KMS-11 (cell line): Measurements from ENCODE around the gene DERL2.

Experiments
- H2AFZ ChIP-seq: fragments of 200-600 bp; sonication (generic); 2 replicates; pipeline ENCODE4 v1.6.1; 2016; ENCODE audit warnings: antibody characterized with exemption, mixed run types, low read depth
- H3K27ac ChIP-seq: fragments of 200-600 bp; sonication (generic); 2 replicates; pipeline ENCODE4 v1.6.1; 2016; ENCODE audit warnings: mild to moderate bottlenecking, mixed run types
- H3K27me3 ChIP-seq: fragments of 200-600 bp; sonication (generic); 2 replicates; pipeline ENCODE4 v1.6.1; 2017; ENCODE audit warnings: mild to moderate bottlenecking, low read depth, mixed run types, moderate library complexity; ENCODE audit not compliant: insufficient read depth
- H3K36me3 ChIP-seq: fragments of 200-600 bp; sonication (generic); 2 replicates; pipeline ENCODE4 v1.6.1; 2017; ENCODE audit warnings: mild to moderate bottlenecking, mixed run types; ENCODE audit not compliant: insufficient read depth
- H3K4me1 ChIP-seq: fragments of 200-600 bp; sonication (generic); 2 replicates; pipeline ENCODE4 v1.6.1; 2016; ENCODE audit warnings: mild to moderate bottlenecking, low read depth, mixed run types; ENCODE audit not compliant: poor library complexity, severe bottlenecking
- H3K4me2 ChIP-seq: fragments of 200-600 bp; sonication (generic); 2 replicates; pipeline ENCODE4 v1.7.0; 2016; ENCODE audit warnings: mild to moderate bottlenecking, mixed run types
- H3K4me3 ChIP-seq: fragments of 200-600 bp; sonication (generic); IDR thresholded peaks from 2 replicates; pipeline ENCODE4 v1.6.1; 2017; ENCODE audit warnings: low read depth, low read length, mixed read lengths; ENCODE audit not compliant: insufficient read depth
- H3K79me2 ChIP-seq: fragments of 200-600 bp; sonication (generic); 2 replicates; pipeline ENCODE4 v1.6.1; 2016; ENCODE audit warnings: low read depth, mixed run types; ENCODE audit not compliant: insufficient read depth
- H3K9ac ChIP-seq: fragments of 200-600 bp; sonication (generic); 2 replicates; pipeline ENCODE4 v1.6.1; 2016; ENCODE audit warnings: mild to moderate bottlenecking, mixed run types
- H4K20me1 ChIP-seq: fragments of 200-600 bp; sonication (generic); 2 replicates; pipeline ENCODE4 v1.6.1; 2016; ENCODE audit warnings: mild to moderate bottlenecking, mixed run types; ENCODE audit not compliant: insufficient read depth
- TF ChIP-seq, protein P1 (sequence below): fragments of 200-600 bp; sonication (generic); conservative IDR thresholded peaks from 2 replicates; pipeline ENCODE4 v1.6.1; 2017; ENCODE audit warnings: low read depth, mild to moderate bottlenecking, antibody characterized with exemption, low read length, moderate library complexity, mixed read lengths

DERL2 gene

DNA sequence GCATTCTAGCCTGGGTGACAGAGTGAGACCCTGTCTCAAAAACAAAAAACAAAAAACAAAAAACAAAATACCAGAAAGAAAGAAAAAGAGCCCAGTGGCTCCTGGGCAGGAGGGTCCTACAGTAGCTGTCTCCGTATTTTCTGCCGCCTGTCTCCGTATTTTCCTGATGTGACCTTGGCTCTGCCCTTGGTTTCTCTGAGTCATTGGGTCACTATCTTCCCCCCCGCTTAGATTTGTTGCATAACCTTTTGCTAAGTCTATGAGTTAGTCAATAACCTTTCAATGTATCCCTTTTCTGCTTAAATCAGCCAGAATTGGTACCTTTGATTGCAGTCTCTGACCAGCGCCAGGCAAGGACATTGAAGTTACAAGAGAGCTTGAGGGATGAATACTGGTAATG, 37.3 kb upstream of the DERL2 start:
- Histone ChIP-seq H3K4me3 (no peak overlapping the region), H2AFZ (no peak overlapping the region), H3K4me1 (no peaks in the 10 kb centered on the region), H3K27me3 (no peaks in the 10 kb centered on the region), H3K4me2 (no peak overlapping the region), H3K79me2 (no peaks in the 10 kb centered on the region), H3K36me3 (no peaks in the 10 kb centered on the region), H3K9ac (no peak overlapping the region), H4K20me1 (no peaks in the 10 kb centered on the region), H3K27ac (no peak overlapping the region)
- TF ChIP-seq, protein P1, sequence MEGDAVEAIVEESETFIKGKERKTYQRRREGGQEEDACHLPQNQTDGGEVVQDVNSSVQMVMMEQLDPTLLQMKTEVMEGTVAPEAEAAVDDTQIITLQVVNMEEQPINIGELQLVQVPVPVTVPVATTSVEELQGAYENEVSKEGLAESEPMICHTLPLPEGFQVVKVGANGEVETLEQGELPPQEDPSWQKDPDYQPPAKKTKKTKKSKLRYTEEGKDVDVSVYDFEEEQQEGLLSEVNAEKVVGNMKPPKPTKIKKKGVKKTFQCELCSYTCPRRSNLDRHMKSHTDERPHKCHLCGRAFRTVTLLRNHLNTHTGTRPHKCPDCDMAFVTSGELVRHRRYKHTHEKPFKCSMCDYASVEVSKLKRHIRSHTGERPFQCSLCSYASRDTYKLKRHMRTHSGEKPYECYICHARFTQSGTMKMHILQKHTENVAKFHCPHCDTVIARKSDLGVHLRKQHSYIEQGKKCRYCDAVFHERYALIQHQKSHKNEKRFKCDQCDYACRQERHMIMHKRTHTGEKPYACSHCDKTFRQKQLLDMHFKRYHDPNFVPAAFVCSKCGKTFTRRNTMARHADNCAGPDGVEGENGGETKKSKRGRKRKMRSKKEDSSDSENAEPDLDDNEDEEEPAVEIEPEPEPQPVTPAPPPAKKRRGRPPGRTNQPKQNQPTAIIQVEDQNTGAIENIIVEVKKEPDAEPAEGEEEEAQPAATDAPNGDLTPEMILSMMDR, result no peak

DNA sequence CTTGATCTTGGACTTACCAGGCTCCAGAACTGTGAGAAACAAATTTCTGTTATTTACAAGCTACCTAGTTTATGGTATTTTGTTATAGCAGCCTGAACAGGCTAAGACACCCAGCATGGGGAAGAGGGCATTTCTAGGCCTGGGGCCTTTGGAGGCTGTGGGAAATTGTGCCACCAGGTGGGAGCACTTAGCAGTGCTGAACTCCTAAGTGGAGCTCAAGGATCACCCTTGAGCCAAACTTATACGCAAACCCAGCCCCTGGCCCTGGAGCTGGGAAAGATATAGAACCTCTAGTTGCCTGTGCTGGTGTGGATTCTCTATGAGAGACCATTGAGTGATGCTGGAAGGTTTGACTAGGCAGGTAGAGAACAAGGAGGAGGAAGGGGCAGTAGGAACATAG, 36.5 kb upstream of the DERL2 start:
- H2AFZ ChIP-seq, result no peak overlapping the region
- H3K27ac ChIP-seq, result no peak overlapping the region
- no peaks in the 10 kb centered on the region for H3K36me3 ChIP-seq
- H3K27me3 ChIP-seq, result no peaks in the 10 kb centered on the region
- H3K79me2 ChIP-seq, result no peaks in the 10 kb centered on the region
- H3K9ac ChIP-seq, result no peak overlapping the region
- no peaks in the 10 kb centered on the region for H4K20me1 ChIP-seq
- no peaks in the 10 kb centered on the region for H3K4me1 ChIP-seq
- H3K4me3 ChIP-seq, result no peak overlapping the region
- TF ChIP-seq, protein P1, result no peak
- no peak overlapping the region for H3K4me2 ChIP-seq

DNA sequence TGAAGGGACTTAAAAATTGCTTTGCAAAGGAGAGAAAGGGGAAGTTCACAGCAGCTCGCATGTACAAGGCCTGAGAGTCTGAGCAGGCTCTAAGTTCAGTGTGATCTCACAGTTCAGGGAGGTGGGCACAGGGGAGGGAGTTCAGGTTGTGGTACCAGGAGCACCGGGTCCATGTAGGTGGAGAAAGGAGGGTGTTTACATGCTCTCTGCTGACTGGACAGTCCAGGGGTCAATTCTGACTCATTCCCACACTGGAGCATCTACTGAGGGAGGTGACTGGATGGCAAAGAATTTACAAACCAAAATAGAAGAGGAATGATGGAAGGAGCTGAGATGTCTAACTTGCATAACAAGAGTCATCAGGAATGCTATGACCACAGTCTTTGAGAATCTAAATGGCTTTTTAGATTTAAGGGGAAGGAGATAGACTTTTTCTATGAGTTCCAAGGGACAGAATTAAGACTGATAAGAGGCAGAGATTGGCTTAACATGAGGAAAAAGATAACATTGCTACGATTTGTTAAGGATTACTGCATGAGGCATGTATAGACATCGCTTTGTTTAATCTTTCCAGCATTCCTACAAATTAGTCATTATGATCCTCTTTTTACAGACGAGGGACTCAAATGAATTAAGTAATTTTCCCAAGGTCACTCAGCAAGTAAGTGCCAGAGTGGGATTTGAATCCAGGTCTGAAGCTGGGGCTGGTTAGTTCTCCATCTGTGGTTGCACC, 30.2 kb upstream of the DERL2 start:
- Histone ChIP-seq H3K4me3 (no peak overlapping the region), H3K9ac (no peak overlapping the region), H2AFZ (no peak overlapping the region), H3K36me3 (no peaks in the 10 kb centered on the region), H3K79me2 (no peaks in the 10 kb centered on the region), H3K4me2 (no peak overlapping the region), H3K4me1 (no peaks in the 10 kb centered on the region), H3K27ac (no peak overlapping the region), H3K27me3 (no peaks in the 10 kb centered on the region), H4K20me1 (no peaks in the 10 kb centered on the region)
- TF ChIP-seq, protein P1, result no peak

DNA sequence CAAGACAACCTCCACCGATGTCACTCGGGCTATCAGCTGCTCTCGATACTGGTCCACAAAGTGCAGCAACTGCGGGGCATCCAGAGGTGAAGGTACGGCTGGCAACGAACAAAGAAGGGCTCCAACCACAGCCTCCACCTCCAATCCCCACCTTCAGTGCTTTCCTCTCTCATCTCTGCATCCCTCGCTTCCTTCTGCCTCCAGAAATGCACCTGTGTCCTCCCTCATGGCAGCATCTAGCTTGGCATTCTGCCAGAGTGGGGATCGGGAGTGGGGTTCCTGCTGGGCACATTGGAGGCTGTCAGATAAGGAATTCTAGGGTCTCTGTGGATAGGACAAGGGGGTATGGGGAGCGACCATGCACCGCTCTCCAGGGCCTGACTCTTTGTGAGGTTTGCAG, 29.0 kb upstream of the DERL2 start:
- no peaks in the 10 kb centered on the region for H3K36me3 ChIP-seq
- no peaks in the 10 kb centered on the region for H4K20me1 ChIP-seq
- H3K4me1 ChIP-seq, result no peaks in the 10 kb centered on the region
- no peak overlapping the region for H2AFZ ChIP-seq
- no peaks in the 10 kb centered on the region for H3K79me2 ChIP-seq
- no peak overlapping the region for H3K4me3 ChIP-seq
- H3K4me2 ChIP-seq, result no peak overlapping the region
- no peaks in the 10 kb centered on the region for H3K27me3 ChIP-seq
- no peak overlapping the region for H3K27ac ChIP-seq
- no peak overlapping the region for H3K9ac ChIP-seq
- TF ChIP-seq, protein P1, result no peak
